Esophagus muscularis mucosa (tissue), 4 donors: ENCODE data around the gene CELSR1. TPM values are rescaled to one million over a fixed set of nuclear protein-coding genes. Genes with fewer than 3 reads are reported as not detected.

Experiments
- DNase-seq: peaks from one replicate; pipeline ENCODE4 v3.0.0-alpha.2; 2017; ENCODE audit errors: extremely low spot score
- H3K27ac ChIP-seq, 4 donors: fragments of 200-600 bp; sonication (generic); replicated peaks in 1 of 4; 1 replicate in 3 of 4; 2 replicates in 1 of 4; pipeline ENCODE4 v1.5.1; 2016 to 2019; ENCODE audit warnings: mild to moderate bottlenecking in 1 of 4
- H3K27me3 ChIP-seq, 4 donors: fragments of 200-600 bp; sonication (generic); one replicate each; pipeline versions ENCODE4 v1.5.1 to v1.6.0; 2016 to 2019
- H3K36me3 ChIP-seq, 4 donors: fragments of 200-600 bp; sonication (generic); one replicate each; pipeline ENCODE4 v1.5.1; 2016 to 2019
- H3K4me1 ChIP-seq, 4 donors: fragments of 200-600 bp; sonication (generic); one replicate each; pipeline ENCODE4 v1.5.1; 2016 to 2019
- H3K4me3 ChIP-seq, 4 donors: fragments of 200-600 bp; sonication (generic); 1 replicate in 2 of 4; 2 replicates in 2 of 4; pipeline ENCODE4 v1.5.1; 2016 to 2019; ENCODE audit warnings: mild to moderate bottlenecking in 4 of 4, moderate library complexity in 1 of 4
- H3K9me3 ChIP-seq, 4 donors: fragments of 200-600 bp; sonication (generic); 1 replicate in 3 of 4; 2 replicates in 1 of 4; pipeline ENCODE4 v1.5.1; 2016 to 2019
- CTCF ChIP-seq, 3 experiments: fragments of 200-600 bp in 2 of 3; fragments of 450-650 bp in 1 of 3; sonication (generic) in 2 of 3; IDR thresholded peaks; one replicate each; pipeline ENCODE4 v1.5.1; 2017 to 2019; ENCODE audit warnings: antibody characterized with exemption in 3 of 3, mild to moderate bottlenecking in 2 of 3, moderate library complexity in 1 of 3
- EP300 ChIP-seq: sonication (generic); formaldehyde crosslinking; IDR thresholded peaks from one replicate; pipeline ENCODE4 v1.6.1; 2017; ENCODE audit warnings: antibody characterized with exemption
- POLR2A ChIP-seq: fragments of 450-650 bp; IDR thresholded peaks from one replicate; pipeline ENCODE4 v1.6.1; 2017; ENCODE audit warnings: antibody characterized with exemption, moderate library complexity, mild to moderate bottlenecking, low read depth
- POLR2AphosphoS5 ChIP-seq, 2 donors: sonication (generic); formaldehyde crosslinking; IDR thresholded peaks; one replicate each; pipeline ENCODE4 v1.6.1; 2017; ENCODE audit warnings: antibody characterized with exemption in 2 of 2
- WGBS: methylation state at CpG from one replicate; pipeline ENCODE4 v1.1.5; 2018; 5-methylcytosine and 5-hydroxymethylcytosine counted together
- intact Hi-C: fragments of 100-400 bp; cut with DNase I; formaldehyde crosslinking; loops from one replicate; pipeline ENCODE4 v1.15.1; 2023
- total RNA-seq, 4 donors: library from RNA; depleted of rRNA; stranded (reverse); fragments of >200 nt; gene quantifications; one replicate each; pipeline versions ENCODE4 v1.1.0 to v1.2.1, GENCODE V29; 2016

CELSR1 gene
- total RNA-seq, 4 donors from 2014 or later, result 2.5 to 2.7 (median 2.6) TPM

- Histone ChIP-seq H3K4me3 (no peak overlapping the region), H3K9me3 (no peaks in the 10 kb centered on the region), H3K27ac (no peak overlapping the region), H3K36me3 (peaks cover 0 to 13% (median 0%) of the 10 kb centered on the region in 4 donors), H3K27me3 (peaks cover 0 to 18% (median 0%) of the 10 kb centered on the region in 4 donors), H3K4me1 (no peaks in the 10 kb centered on the region)
- TF ChIP-seq POLR2AphosphoS5 (IDR thresholded peaks at IDR 0.05) (no peak), POLR2A (no peak), CTCF (IDR thresholded peaks at IDR 0.05) (no peak), EP300 (no peak)
- DNase-seq, result no peak
- 91% methylated on average over 5 of the region's 18 CpGs for WGBS
- intact Hi-C loops, result no loop called here
Measured at GRCh38 chr22:46464701-46465344, 72.6 kb downstream of the CELSR1 start.

GRCh38 chr22:46464296-46464695 lies 73.1 kb downstream of the CELSR1 start:
- no peak overlapping the region for H3K4me3 ChIP-seq
- H3K9me3 ChIP-seq, result no peaks in the 10 kb centered on the region
- H3K4me1 ChIP-seq, result no peaks in the 10 kb centered on the region
- H3K27ac ChIP-seq, result no peak overlapping the region
- peaks cover 0 to 13% (median 0%) of the 10 kb centered on the region in 4 donors for H3K36me3 ChIP-seq
- WGBS, result 100% methylated on average over 8 of the region's 8 CpGs
- TF ChIP-seq POLR2AphosphoS5 (IDR thresholded peaks at IDR 0.05) (no peak), POLR2A (no peak), CTCF (IDR thresholded peaks at IDR 0.05) (no peak), EP300 (no peak)
- no peak for DNase-seq
- intact Hi-C loops, result no loop called here
- peaks cover 0 to 18% (median 0%) of the 10 kb centered on the region in 4 donors for H3K27me3 ChIP-seq

DNA sequence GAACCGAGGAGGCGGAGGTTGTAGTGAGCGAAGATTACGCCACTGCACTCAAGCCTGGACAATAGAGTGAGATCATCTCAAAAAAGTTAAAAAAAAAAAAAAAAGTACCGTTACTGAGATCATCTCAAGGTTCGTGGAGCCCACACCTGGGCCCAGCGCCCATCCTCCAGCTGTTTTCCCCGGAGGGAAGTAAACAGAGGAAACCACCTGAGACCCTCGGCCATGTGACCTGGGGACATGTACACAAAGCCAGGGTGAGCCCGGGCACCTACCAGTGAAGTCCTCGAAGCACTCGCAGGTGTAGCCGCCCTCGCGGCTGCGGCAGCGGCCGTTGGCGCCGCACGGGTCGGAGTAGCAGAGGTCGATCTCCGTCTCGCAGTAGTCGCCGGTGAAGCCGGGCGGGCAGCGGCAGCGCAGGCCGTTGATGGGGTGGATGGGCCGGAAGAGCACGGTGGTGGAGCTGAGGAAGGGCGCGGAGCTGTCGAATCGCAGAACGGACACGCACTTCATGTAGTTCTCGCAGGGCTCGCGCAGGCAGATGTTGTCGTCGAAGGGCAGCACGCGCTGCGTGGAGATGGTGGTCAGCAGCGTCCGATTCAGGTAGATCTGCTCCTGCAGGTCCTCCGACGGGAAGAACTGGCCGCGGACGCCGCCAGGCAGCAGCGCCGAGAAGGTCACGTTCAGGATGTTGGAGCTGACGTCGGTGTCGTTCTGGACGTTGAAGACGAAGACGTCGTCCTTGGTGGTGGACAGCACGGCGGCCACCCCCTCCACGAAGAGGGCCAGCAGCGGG lies 73.8 kb downstream of the CELSR1 start:
- Histone ChIP-seq H3K4me3 (no peak overlapping the region), H3K27me3 (peaks cover 0 to 18% (median 0%) of the 10 kb centered on the region in 4 donors), H3K27ac (no peak overlapping the region), H3K4me1 (no peaks in the 10 kb centered on the region), H3K9me3 (no peaks in the 10 kb centered on the region), H3K36me3 (peaks cover 0 to 13% (median 0%) of the 10 kb centered on the region in 4 donors)
- intact Hi-C loops, result no loop called here
- TF ChIP-seq CTCF (IDR thresholded peaks at IDR 0.05) (no peak), EP300 (no peak), POLR2AphosphoS5 (IDR thresholded peaks at IDR 0.05) (no peak), POLR2A (no peak)
- 96% methylated on average over 70 of the region's 70 CpGs for WGBS
- no peak for DNase-seq

GRCh38 chr22:46462726-46463371 lies 74.6 kb downstream of the CELSR1 start:
- WGBS, result 74% methylated on average over 18 of the region's 18 CpGs
- H3K27me3 ChIP-seq, result peaks cover 0 to 18% (median 0%) of the 10 kb centered on the region in 4 donors
- TF ChIP-seq EP300 (no peak), POLR2AphosphoS5 (IDR thresholded peaks at IDR 0.05) (no peak), POLR2A (no peak), CTCF (IDR thresholded peaks at IDR 0.05) (no peak)
- no peak overlapping the region for H3K27ac ChIP-seq
- H3K9me3 ChIP-seq, result no peaks in the 10 kb centered on the region
- no peak for DNase-seq
- H3K4me1 ChIP-seq, result no peaks in the 10 kb centered on the region
- H3K36me3 ChIP-seq, result peaks cover 0 to 13% (median 0%) of the 10 kb centered on the region in 4 donors
- H3K4me3 ChIP-seq, result no peak overlapping the region
- intact Hi-C loops, result no loop called here
